Keratinocyte (primary cell): ENCODE measurements around the gene CIZ1. TPM values are rescaled to one million over a fixed set of nuclear protein-coding genes. Genes with fewer than 3 reads are reported as not detected.

ENCODE experiments used
- DNase-seq: peaks from one replicate; pipeline ENCODE4 v3.0.0-alpha.2; 2011; ENCODE audit warnings: low read depth, missing footprints, low spot score
- FAIRE-seq: peaks from 2 replicates; lab custom pipeline; 2011; peaks lifted over from hg19 to GRCh38; lab: Jason Lieb, UNC
- H2AFZ ChIP-seq: 2 replicates; pipeline ENCODE4 v1.6.0; 2012; ENCODE audit warnings: low read length, control low read depth, inconsistent platforms; ENCODE audit not compliant: control insufficient read depth
- H3K27ac ChIP-seq: 2 replicates; pipeline ENCODE4 v1.5.1; 2011; ENCODE audit warnings: low read length; ENCODE audit not compliant: control insufficient read depth, insufficient read depth
- H3K27me3 ChIP-seq: 3 replicates; pipeline ENCODE4 v1.6.0; 2011; ENCODE audit warnings: low read length; ENCODE audit not compliant: control insufficient read depth, insufficient read depth; ENCODE audit errors: extremely low read depth
- H3K36me3 ChIP-seq, 2 experiments: 2 replicates in 1 of 2; 3 replicates in 1 of 2; pipeline ENCODE4 v1.5.1; 2011; ENCODE audit warnings: low read length in 2 of 2, mild to moderate bottlenecking in 1 of 2; ENCODE audit not compliant: control insufficient read depth in 2 of 2, insufficient read depth in 2 of 2; ENCODE audit errors: extremely low read depth in 1 of 2
- H3K4me1 ChIP-seq: 3 replicates; pipeline ENCODE4 v1.5.1; 2011; ENCODE audit warnings: low read length; ENCODE audit not compliant: control insufficient read depth, insufficient read depth; ENCODE audit errors: extremely low read depth
- H3K4me2 ChIP-seq: 3 replicates; pipeline ENCODE4 v1.6.0; 2011; ENCODE audit warnings: low read depth, low read length; ENCODE audit not compliant: control insufficient read depth, insufficient read depth; ENCODE audit errors: extremely low read depth
- H3K4me3 ChIP-seq, 3 experiments: fragments of 200-600 bp in 1 of 3; sonication (generic) in 1 of 3; 2 replicates in 2 of 3; 3 replicates in 1 of 3; pipeline ENCODE4 v1.5.1; 2011 to 2016; ENCODE audit warnings: low read length in 3 of 3, mild to moderate bottlenecking in 3 of 3, control low read depth in 2 of 3, inconsistent platforms in 1 of 3, low read depth in 1 of 3, mixed read lengths in 1 of 3, mixed run types in 1 of 3, moderate library complexity in 1 of 3; ENCODE audit not compliant: control insufficient read depth in 2 of 3, insufficient read depth in 2 of 3; ENCODE audit errors: extremely low read depth in 1 of 3
- H3K79me2 ChIP-seq: 2 replicates; pipeline ENCODE4 v1.6.0; 2012; ENCODE audit warnings: low read length; ENCODE audit not compliant: control insufficient read depth, insufficient read depth
- H3K9ac ChIP-seq: 3 replicates; pipeline ENCODE4 v1.6.0; 2011; ENCODE audit warnings: low read length; ENCODE audit not compliant: control insufficient read depth, insufficient read depth; ENCODE audit errors: extremely low read depth
- H3K9me1 ChIP-seq: 3 replicates; pipeline ENCODE4 v1.6.0; 2011; ENCODE audit warnings: low read length; ENCODE audit not compliant: control insufficient read depth, insufficient read depth; ENCODE audit errors: extremely low read depth
- H3K9me3 ChIP-seq: 2 replicates; pipeline ENCODE4 v1.5.1; 2012; ENCODE audit warnings: low read depth, low read length; ENCODE audit not compliant: control insufficient read depth
- H4K20me1 ChIP-seq: 3 replicates; pipeline ENCODE4 v1.6.0; 2011; ENCODE audit warnings: low read length; ENCODE audit not compliant: control insufficient read depth, insufficient read depth; ENCODE audit errors: extremely low read depth
- CTCF ChIP-seq, 3 experiments: IDR thresholded peaks in 1 of 3; conservative IDR thresholded peaks in 1 of 3; optimal IDR thresholded peaks in 1 of 3; 2 replicates in 2 of 3; 3 replicates in 1 of 3; pipeline versions ENCODE3 to v1.5.1; 2011; ENCODE audit warnings: low read length in 3 of 3, mild to moderate bottlenecking in 3 of 3, moderate library complexity in 2 of 3, control low read depth in 1 of 3, inconsistent platforms in 1 of 3; ENCODE audit not compliant: insufficient read depth in 2 of 3; ENCODE audit errors: extremely low read depth in 1 of 3
- EZH2 ChIP-seq: IDR thresholded peaks from one replicate; pipeline ENCODE4 v1.6.1; 2012; ENCODE audit warnings: inconsistent platforms, mild to moderate bottlenecking, low read length, moderate library complexity
- dilution Hi-C: fragments of 300-500 bp; cut with MboI; formaldehyde crosslinking; loops from one replicate; pipeline ENCODE4 v1.7.0; 2020; ENCODE audit warnings: low sequenced_read_pairs; ENCODE audit not compliant: extremely low pct_ligation_motif_present
- polyA plus RNA-seq, 5 experiments: library from polyadenylated mRNA; depleted of rRNA in 3 of 5; stranded (reverse) in 3 of 5; stranded (forward) in 1 of 5; unstranded in 1 of 5; fragments of >200 nt; gene quantifications; 1 replicate in 1 of 5; 2 replicates in 3 of 5; 3 replicates in 1 of 5; pipeline versions ENCODE4 v1.2.1 to v1.2.3, GENCODE V29; 2011 to 2012; ENCODE audit warnings: missing spikeins in 2 of 5, low read depth in 1 of 5, low replicate concordance in 1 of 5

The CIZ1 gene
- polyA plus RNA-seq, 1 donor (not counting 4 experiments of a cell fraction or from before 2014, with no cell fraction given): 23.5 TPM

- Histone ChIP-seq H2AFZ (no peak overlapping the region), H3K4me3 (no peak overlapping the region), H3K9me1 (no peaks in the 10 kb centered on the region), H3K9me3 (no peaks in the 10 kb centered on the region), H3K9ac (no peak overlapping the region), H3K27me3 (no peaks in the 10 kb centered on the region), H3K4me1 (peaks cover 14% of the 10 kb centered on the region), H4K20me1 (peaks cover 3% of the 10 kb centered on the region), H3K4me2 (no peak overlapping the region), H3K27ac (no peak overlapping the region), H3K36me3 (peaks cover 20 to 31% of the 10 kb centered on the region in 2 experiments), H3K79me2 (peaks cover 16% of the 10 kb centered on the region)
- DNase-seq: no peak
- FAIRE-seq: no peak
- no peak for TF ChIP-seq CTCF (optimal IDR thresholded peaks at IDR 0.05 in 1 of 3, IDR thresholded peaks at IDR 0.05 in 1 of 3, conservative IDR thresholded peaks at IDR 0.05 in 1 of 3; ENCODE audit: extremely low read depth in 1 of 3, insufficient read depth in 2 of 3, low read length in 3 of 3)
- no peak for TF ChIP-seq EZH2
- dilution Hi-C loops: no loop called here
Observed at GRCh38 chr9:128121466-128121810, 69.9 kb downstream of the CIZ1 start.

- Histone ChIP-seq H3K79me2 (peaks cover 13% of the 10 kb centered on the region), H3K4me1 (peaks cover 10% of the 10 kb centered on the region), H4K20me1 (peaks cover under 1% of the 10 kb centered on the region), H3K9me3 (no peaks in the 10 kb centered on the region), H2AFZ (no peak overlapping the region), H3K9me1 (no peaks in the 10 kb centered on the region), H3K9ac (no peak overlapping the region), H3K4me3 (no peak overlapping the region), H3K27ac (no peak overlapping the region), H3K36me3 (peaks cover 20 to 31% of the 10 kb centered on the region in 2 experiments), H3K4me2 (no peak overlapping the region), H3K27me3 (no peaks in the 10 kb centered on the region)
- TF ChIP-seq EZH2 (no peak), CTCF (optimal IDR thresholded peaks at IDR 0.05 in 1 of 3, IDR thresholded peaks at IDR 0.05 in 1 of 3, conservative IDR thresholded peaks at IDR 0.05 in 1 of 3; ENCODE audit: extremely low read depth in 1 of 3, insufficient read depth in 2 of 3, low read length in 3 of 3) (no peak)
- dilution Hi-C loops: no loop called here
- DNase-seq: no peak
- FAIRE-seq: no peak
Observed at GRCh38 chr9:128120741-128121465, 70.5 kb downstream of the CIZ1 start.
